Esophagus muscularis mucosa (tissue), 4 donors: ENCODE data around the gene ZNF592. TPM values are rescaled to one million over a fixed set of nuclear protein-coding genes. Genes with fewer than 3 reads are reported as not detected.

Source experiments
- DNase-seq: peaks from one replicate; pipeline ENCODE4 v3.0.0-alpha.2; 2017; ENCODE audit errors: extremely low spot score
- H3K27ac ChIP-seq, 4 donors: fragments of 200-600 bp; sonication (generic); replicated peaks in 1 of 4; 1 replicate in 3 of 4; 2 replicates in 1 of 4; pipeline ENCODE4 v1.5.1; 2016 to 2019; ENCODE audit warnings: mild to moderate bottlenecking in 1 of 4
- H3K27me3 ChIP-seq, 4 donors: fragments of 200-600 bp; sonication (generic); one replicate each; pipeline versions ENCODE4 v1.5.1 to v1.6.0; 2016 to 2019
- H3K36me3 ChIP-seq, 4 donors: fragments of 200-600 bp; sonication (generic); one replicate each; pipeline ENCODE4 v1.5.1; 2016 to 2019
- H3K4me1 ChIP-seq, 4 donors: fragments of 200-600 bp; sonication (generic); one replicate each; pipeline ENCODE4 v1.5.1; 2016 to 2019
- H3K4me3 ChIP-seq, 4 donors: fragments of 200-600 bp; sonication (generic); 1 replicate in 2 of 4; 2 replicates in 2 of 4; pipeline ENCODE4 v1.5.1; 2016 to 2019; ENCODE audit warnings: mild to moderate bottlenecking in 4 of 4, moderate library complexity in 1 of 4
- H3K9me3 ChIP-seq, 4 donors: fragments of 200-600 bp; sonication (generic); 1 replicate in 3 of 4; 2 replicates in 1 of 4; pipeline ENCODE4 v1.5.1; 2016 to 2019
- EP300 ChIP-seq: sonication (generic); formaldehyde crosslinking; IDR thresholded peaks from one replicate; pipeline ENCODE4 v1.6.1; 2017; ENCODE audit warnings: antibody characterized with exemption
- POLR2A ChIP-seq: fragments of 450-650 bp; IDR thresholded peaks from one replicate; pipeline ENCODE4 v1.6.1; 2017; ENCODE audit warnings: antibody characterized with exemption, moderate library complexity, mild to moderate bottlenecking, low read depth
- POLR2AphosphoS5 ChIP-seq, 2 donors: sonication (generic); formaldehyde crosslinking; IDR thresholded peaks; one replicate each; pipeline ENCODE4 v1.6.1; 2017; ENCODE audit warnings: antibody characterized with exemption in 2 of 2
- WGBS: methylation state at CpG from one replicate; pipeline ENCODE4 v1.1.5; 2018; 5-methylcytosine and 5-hydroxymethylcytosine counted together
- intact Hi-C: fragments of 100-400 bp; cut with DNase I; formaldehyde crosslinking; loops from one replicate; pipeline ENCODE4 v1.15.1; 2023
- total RNA-seq, 4 donors: library from RNA; depleted of rRNA; stranded (reverse); fragments of >200 nt; gene quantifications; one replicate each; pipeline versions ENCODE4 v1.1.0 to v1.2.1, GENCODE V29; 2016
- TF ChIP-seq, protein P1 (sequence below), 3 experiments: fragments of 200-600 bp in 2 of 3; fragments of 450-650 bp in 1 of 3; sonication (generic) in 2 of 3; IDR thresholded peaks; one replicate each; pipeline ENCODE4 v1.5.1; 2017 to 2019; ENCODE audit warnings: antibody characterized with exemption in 3 of 3, mild to moderate bottlenecking in 2 of 3, moderate library complexity in 1 of 3

ZNF592 gene
- total RNA-seq, 4 donors from 2014 or later = 13.8 to 22.3 (median 20.2) TPM

DNA sequence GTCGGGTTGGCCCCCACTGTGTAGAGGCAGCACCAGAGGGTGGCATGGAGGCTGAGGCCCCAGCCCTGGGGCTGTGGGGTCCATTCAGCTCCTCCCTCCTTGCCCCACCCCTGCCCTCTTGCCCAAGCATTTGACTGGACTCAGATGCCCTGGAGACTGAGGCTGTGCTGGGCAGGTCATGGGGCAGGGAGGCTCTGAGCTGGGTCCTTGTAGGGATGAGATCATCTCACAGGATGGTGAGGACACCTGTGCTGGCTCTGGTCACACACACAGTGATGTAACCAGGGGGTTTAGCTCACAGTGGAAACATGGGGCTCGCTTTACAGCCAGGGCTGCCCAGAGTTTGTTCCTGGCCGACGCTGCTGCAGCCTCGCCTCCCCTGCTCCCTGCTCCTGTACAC, 86.6 kb downstream of the ZNF592 start:
- H3K4me3 ChIP-seq = no peak overlapping the region
- 82% methylated on average over 5 of the region's 5 CpGs for WGBS
- no peaks in the 10 kb centered on the region for H3K9me3 ChIP-seq
- peaks cover 46 to 80% (median 63%) of the 10 kb centered on the region in 4 donors for H3K4me1 ChIP-seq
- no peak overlapping the region for H3K27ac ChIP-seq
- no peak for TF ChIP-seq EP300
- TF ChIP-seq, protein P1, sequence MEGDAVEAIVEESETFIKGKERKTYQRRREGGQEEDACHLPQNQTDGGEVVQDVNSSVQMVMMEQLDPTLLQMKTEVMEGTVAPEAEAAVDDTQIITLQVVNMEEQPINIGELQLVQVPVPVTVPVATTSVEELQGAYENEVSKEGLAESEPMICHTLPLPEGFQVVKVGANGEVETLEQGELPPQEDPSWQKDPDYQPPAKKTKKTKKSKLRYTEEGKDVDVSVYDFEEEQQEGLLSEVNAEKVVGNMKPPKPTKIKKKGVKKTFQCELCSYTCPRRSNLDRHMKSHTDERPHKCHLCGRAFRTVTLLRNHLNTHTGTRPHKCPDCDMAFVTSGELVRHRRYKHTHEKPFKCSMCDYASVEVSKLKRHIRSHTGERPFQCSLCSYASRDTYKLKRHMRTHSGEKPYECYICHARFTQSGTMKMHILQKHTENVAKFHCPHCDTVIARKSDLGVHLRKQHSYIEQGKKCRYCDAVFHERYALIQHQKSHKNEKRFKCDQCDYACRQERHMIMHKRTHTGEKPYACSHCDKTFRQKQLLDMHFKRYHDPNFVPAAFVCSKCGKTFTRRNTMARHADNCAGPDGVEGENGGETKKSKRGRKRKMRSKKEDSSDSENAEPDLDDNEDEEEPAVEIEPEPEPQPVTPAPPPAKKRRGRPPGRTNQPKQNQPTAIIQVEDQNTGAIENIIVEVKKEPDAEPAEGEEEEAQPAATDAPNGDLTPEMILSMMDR (IDR thresholded peaks at IDR 0.05) = no peak
- no peak for TF ChIP-seq POLR2A
- TF ChIP-seq POLR2AphosphoS5 (IDR thresholded peaks at IDR 0.05) = no peak
- H3K36me3 ChIP-seq = peaks cover 0 to 29% (median 6%) of the 10 kb centered on the region in 4 donors
- no peak for DNase-seq
- H3K27me3 ChIP-seq = no peaks in the 10 kb centered on the region
- intact Hi-C loops = no loop called here

DNA sequence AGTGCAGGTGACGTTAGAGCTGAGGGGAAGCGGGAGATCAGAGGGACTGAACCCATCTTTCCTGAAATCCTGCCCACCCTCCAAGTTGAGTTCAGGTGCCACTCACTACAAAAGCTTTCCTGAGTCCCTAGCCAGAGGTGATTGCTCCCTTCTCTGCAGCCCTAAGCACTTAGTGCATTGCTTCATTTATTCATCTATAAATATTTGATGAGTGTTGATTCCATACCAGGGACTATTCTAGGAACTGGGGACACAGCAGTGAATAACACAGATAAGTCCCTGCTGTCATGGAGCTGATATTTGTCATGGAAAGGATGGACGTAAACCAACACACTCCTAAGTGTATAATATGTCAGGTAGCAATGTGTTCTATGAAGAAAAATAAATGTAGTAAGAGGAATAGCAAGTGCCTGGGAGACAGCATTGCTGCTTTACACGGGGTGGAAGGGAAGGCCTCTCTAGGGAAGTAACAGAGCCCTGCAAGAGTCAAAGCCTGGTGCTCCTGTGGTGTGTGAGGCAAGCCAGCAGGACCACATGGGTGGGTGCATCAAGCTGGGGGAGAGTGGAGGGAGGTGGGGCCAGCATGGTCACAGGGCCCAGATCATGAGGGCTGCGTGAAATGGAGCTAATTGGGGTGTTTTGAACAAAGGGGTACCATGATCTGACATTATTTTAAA, 87.4 kb downstream of the ZNF592 start:
- Histone ChIP-seq H3K27me3 (no peaks in the 10 kb centered on the region), H3K4me1 (peaks cover 49 to 80% (median 65%) of the 10 kb centered on the region in 4 donors), H3K27ac (no peak overlapping the region), H3K4me3 (no peak overlapping the region), H3K36me3 (peaks cover 0 to 35% (median 6%) of the 10 kb centered on the region in 4 donors), H3K9me3 (no peaks in the 10 kb centered on the region)
- no peak for DNase-seq
- intact Hi-C loops = no loop called here
- TF ChIP-seq, protein P1 (IDR thresholded peaks at IDR 0.05) = no peak
- TF ChIP-seq EP300 = no peak
- no peak for TF ChIP-seq POLR2A
- TF ChIP-seq POLR2AphosphoS5 (IDR thresholded peaks at IDR 0.05) = no peak
- WGBS = 61% methylated on average over 5 of the region's 5 CpGs

DNA sequence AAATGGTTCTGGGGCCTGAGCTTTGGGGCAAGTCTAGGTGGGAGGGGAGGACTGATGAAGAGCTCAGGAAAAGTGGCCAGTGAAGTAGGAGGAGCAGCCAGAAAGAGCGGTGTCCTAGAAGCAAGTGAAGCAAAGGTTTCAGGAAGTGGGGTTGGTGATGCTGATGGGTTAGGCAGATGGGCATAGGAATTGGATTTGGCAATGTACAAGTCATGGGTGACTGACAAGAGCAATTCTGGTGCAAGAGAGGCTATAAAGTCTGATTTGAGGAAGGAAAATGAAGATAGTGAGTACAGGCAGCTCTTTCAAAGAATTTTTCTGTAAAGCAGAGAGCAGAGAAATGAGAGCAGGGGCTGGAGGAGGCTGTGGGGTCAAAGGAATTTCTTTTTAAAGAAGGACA, 88.5 kb downstream of the ZNF592 start:
- TF ChIP-seq EP300 = no peak
- TF ChIP-seq, protein P1 (IDR thresholded peaks at IDR 0.05) = no peak
- no peak for TF ChIP-seq POLR2A
- TF ChIP-seq POLR2AphosphoS5 (IDR thresholded peaks at IDR 0.05) = no peak
- no peak for DNase-seq
- Histone ChIP-seq H3K36me3 (peaks cover 0 to 35% (median 6%) of the 10 kb centered on the region in 4 donors), H3K4me1 (peaks cover 53 to 75% (median 67%) of the 10 kb centered on the region in 4 donors), H3K4me3 (no peak overlapping the region), H3K27ac (no peak overlapping the region), H3K27me3 (no peaks in the 10 kb centered on the region), H3K9me3 (no peaks in the 10 kb centered on the region)
- intact Hi-C loops = no loop called here
- 93% methylated on average over 1 of the region's 1 CpG for WGBS

DNA sequence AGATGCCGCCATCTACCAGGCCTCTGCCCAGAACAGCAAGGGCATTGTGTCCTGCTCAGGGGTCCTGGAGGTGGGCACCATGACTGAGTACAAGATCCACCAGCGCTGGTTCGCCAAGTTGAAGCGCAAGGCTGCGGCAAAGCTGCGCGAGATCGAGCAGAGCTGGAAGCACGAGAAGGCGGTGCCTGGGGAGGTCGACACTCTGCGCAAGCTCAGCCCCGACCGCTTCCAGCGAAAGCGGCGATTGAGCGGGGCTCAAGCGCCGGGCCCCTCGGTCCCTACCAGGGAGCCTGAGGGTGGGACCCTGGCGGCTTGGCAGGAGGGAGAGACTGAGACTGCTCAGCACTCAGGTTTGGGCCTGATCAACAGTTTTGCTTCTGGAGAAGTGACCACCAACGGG, 91.3 kb downstream of the ZNF592 start:
- no peak for DNase-seq

More for the DNA sequence above, 91.3 kb downstream of the ZNF592 start:
- no peaks in the 10 kb centered on the region for H3K9me3 ChIP-seq
- H3K27me3 ChIP-seq = no peaks in the 10 kb centered on the region
- intact Hi-C loops = no loop called here
- H3K4me1 ChIP-seq = peaks cover 36 to 54% (median 49%) of the 10 kb centered on the region in 4 donors
- peaks cover 0 to 19% (median 6%) of the 10 kb centered on the region in 4 donors for H3K36me3 ChIP-seq
- TF ChIP-seq POLR2A (no peak), EP300 (no peak), POLR2AphosphoS5 (IDR thresholded peaks at IDR 0.05) (no peak)
- TF ChIP-seq, protein P1 (IDR thresholded peaks at IDR 0.05) = no peak
- peak overlapping the region; percentile 80 to 81 (median 80) for H3K27ac ChIP-seq
- H3K4me3 ChIP-seq = no peak overlapping the region
- 96% methylated on average over 23 of the region's 23 CpGs for WGBS
